ENCODE data around the gene TMEM135.

The TMEM135 gene

GRCh38 chr11:87046824-87047223 is 9.1 kb downstream of the TMEM135 start:
- Histone ChIP-seq H3K9ac (ENCODE audit: low read depth, low read length) (no peak overlapping the region), H3K9me3 (replicated peaks; ENCODE audit: low read length) (no peaks in the 10 kb centered on the region), H3K27me3 (ENCODE audit: control insufficient read depth, insufficient read depth, low read length) (no peaks in the 10 kb centered on the region), H3K4me2 (ENCODE audit: low read length) (no peak overlapping the region), H3K4me1 (ENCODE audit: control insufficient read depth, insufficient read depth, low read length) (no peaks in the 10 kb centered on the region), H3K4me3 (ENCODE audit: low read length) (no peak overlapping the region), H3K36me3 (ENCODE audit: insufficient read depth, low read length) (no peaks in the 10 kb centered on the region)

- Histone ChIP-seq H3K27me3 (ENCODE audit: control insufficient read depth, insufficient read depth, low read length) (no peaks in the 10 kb centered on the region), H3K4me2 (ENCODE audit: low read length) (no peak overlapping the region), H3K4me1 (ENCODE audit: control insufficient read depth, insufficient read depth, low read length) (no peaks in the 10 kb centered on the region), H3K36me3 (ENCODE audit: insufficient read depth, low read length) (no peaks in the 10 kb centered on the region), H3K9me3 (replicated peaks; ENCODE audit: low read length) (no peaks in the 10 kb centered on the region), H3K9ac (ENCODE audit: low read depth, low read length) (no peak overlapping the region), H3K4me3 (ENCODE audit: low read length) (no peak overlapping the region)
Measured at GRCh38 chr11:87056091-87056490, 18.4 kb downstream of the TMEM135 start.

- Histone ChIP-seq H3K9ac (ENCODE audit: low read depth, low read length) (no peak overlapping the region), H3K9me3 (replicated peaks; ENCODE audit: low read length) (no peaks in the 10 kb centered on the region), H3K4me3 (ENCODE audit: low read length) (no peak overlapping the region), H3K4me1 (ENCODE audit: control insufficient read depth, insufficient read depth, low read length) (no peaks in the 10 kb centered on the region), H3K27me3 (ENCODE audit: control insufficient read depth, insufficient read depth, low read length) (no peaks in the 10 kb centered on the region), H3K4me2 (ENCODE audit: low read length) (no peak overlapping the region), H3K36me3 (ENCODE audit: insufficient read depth, low read length) (no peaks in the 10 kb centered on the region)
Measured at GRCh38 chr11:87057749-87058148, 20.0 kb downstream of the TMEM135 start.

GRCh38 chr11:87059596-87060390 is 22.1 kb downstream of the TMEM135 start:
- Histone ChIP-seq H3K4me1 (ENCODE audit: control insufficient read depth, insufficient read depth, low read length) (no peaks in the 10 kb centered on the region), H3K4me2 (ENCODE audit: low read length) (no peak overlapping the region), H3K9me3 (replicated peaks; ENCODE audit: low read length) (no peaks in the 10 kb centered on the region), H3K4me3 (ENCODE audit: low read length) (no peak overlapping the region), H3K36me3 (ENCODE audit: insufficient read depth, low read length) (no peaks in the 10 kb centered on the region), H3K9ac (ENCODE audit: low read depth, low read length) (no peak overlapping the region), H3K27me3 (ENCODE audit: control insufficient read depth, insufficient read depth, low read length) (no peaks in the 10 kb centered on the region)

- Histone ChIP-seq H3K4me1 (ENCODE audit: control insufficient read depth, insufficient read depth, low read length) (no peaks in the 10 kb centered on the region), H3K36me3 (ENCODE audit: insufficient read depth, low read length) (no peaks in the 10 kb centered on the region), H3K27me3 (ENCODE audit: control insufficient read depth, insufficient read depth, low read length) (no peaks in the 10 kb centered on the region), H3K9me3 (replicated peaks; ENCODE audit: low read length) (no peaks in the 10 kb centered on the region), H3K4me2 (ENCODE audit: low read length) (no peak overlapping the region), H3K4me3 (ENCODE audit: low read length) (no peak overlapping the region), H3K9ac (ENCODE audit: low read depth, low read length) (no peak overlapping the region)
Measured at GRCh38 chr11:87061766-87062165, 24.0 kb downstream of the TMEM135 start.

- no peak overlapping the region for H3K4me2 ChIP-seq (ENCODE audit: low read length)
- H3K36me3 ChIP-seq (ENCODE audit: insufficient read depth, low read length) = no peaks in the 10 kb centered on the region
Measured at GRCh38 chr11:87063982-87064381, 26.2 kb downstream of the TMEM135 start.

GRCh38 chr11:87072787-87073186 is 35.1 kb downstream of the TMEM135 start:
- H3K36me3 ChIP-seq (ENCODE audit: insufficient read depth, low read length) = no peaks in the 10 kb centered on the region

More at GRCh38 chr11:87063982-87064381, 26.2 kb downstream of the TMEM135 start:
- Histone ChIP-seq H3K27me3 (ENCODE audit: control insufficient read depth, insufficient read depth, low read length) (no peaks in the 10 kb centered on the region), H3K4me3 (ENCODE audit: low read length) (no peak overlapping the region), H3K9ac (ENCODE audit: low read depth, low read length) (no peak overlapping the region), H3K4me1 (ENCODE audit: control insufficient read depth, insufficient read depth, low read length) (no peaks in the 10 kb centered on the region), H3K9me3 (replicated peaks; ENCODE audit: low read length) (no peaks in the 10 kb centered on the region)

GRCh38 chr11:87076260-87076783 is 38.6 kb downstream of the TMEM135 start:
- Histone ChIP-seq H3K9me3 (replicated peaks; ENCODE audit: low read length) (no peaks in the 10 kb centered on the region), H3K36me3 (ENCODE audit: insufficient read depth, low read length) (no peaks in the 10 kb centered on the region), H3K4me1 (ENCODE audit: control insufficient read depth, insufficient read depth, low read length) (no peaks in the 10 kb centered on the region), H3K9ac (ENCODE audit: low read depth, low read length) (no peak overlapping the region), H3K4me3 (ENCODE audit: low read length) (no peak overlapping the region), H3K27me3 (ENCODE audit: control insufficient read depth, insufficient read depth, low read length) (no peaks in the 10 kb centered on the region), H3K4me2 (ENCODE audit: low read length) (no peak overlapping the region)

More at GRCh38 chr11:87072787-87073186, 35.1 kb downstream of the TMEM135 start:
- Histone ChIP-seq H3K4me1 (ENCODE audit: control insufficient read depth, insufficient read depth, low read length) (no peaks in the 10 kb centered on the region), H3K9ac (ENCODE audit: low read depth, low read length) (no peak overlapping the region), H3K4me2 (ENCODE audit: low read length) (no peak overlapping the region), H3K9me3 (replicated peaks; ENCODE audit: low read length) (no peaks in the 10 kb centered on the region), H3K27me3 (ENCODE audit: control insufficient read depth, insufficient read depth, low read length) (no peaks in the 10 kb centered on the region), H3K4me3 (ENCODE audit: low read length) (no peak overlapping the region)

- no peaks in the 10 kb centered on the region for H3K9me3 ChIP-seq (replicated peaks; ENCODE audit: low read length)
- no peak overlapping the region for H3K9ac ChIP-seq (ENCODE audit: low read depth, low read length)
- H3K4me2 ChIP-seq (ENCODE audit: low read length) = no peak overlapping the region
- H3K27me3 ChIP-seq (ENCODE audit: control insufficient read depth, insufficient read depth, low read length) = no peaks in the 10 kb centered on the region
- no peaks in the 10 kb centered on the region for H3K4me1 ChIP-seq (ENCODE audit: control insufficient read depth, insufficient read depth, low read length)
- H3K4me3 ChIP-seq (ENCODE audit: low read length) = no peak overlapping the region
- H3K36me3 ChIP-seq (ENCODE audit: insufficient read depth, low read length) = no peaks in the 10 kb centered on the region
Measured at GRCh38 chr11:87076874-87077429, 39.2 kb downstream of the TMEM135 start.

GRCh38 chr11:87081358-87081757 is 43.6 kb downstream of the TMEM135 start:
- H3K36me3 ChIP-seq (ENCODE audit: insufficient read depth, low read length) = no peaks in the 10 kb centered on the region
- H3K9me3 ChIP-seq (replicated peaks; ENCODE audit: low read length) = no peaks in the 10 kb centered on the region
- H3K4me3 ChIP-seq (ENCODE audit: low read length) = no peak overlapping the region
- no peaks in the 10 kb centered on the region for H3K4me1 ChIP-seq (ENCODE audit: control insufficient read depth, insufficient read depth, low read length)
- H3K9ac ChIP-seq (ENCODE audit: low read depth, low read length) = no peak overlapping the region
- H3K27me3 ChIP-seq (ENCODE audit: control insufficient read depth, insufficient read depth, low read length) = no peaks in the 10 kb centered on the region
- H3K4me2 ChIP-seq (ENCODE audit: low read length) = no peak overlapping the region

GRCh38 chr11:87082590-87082989 is 44.9 kb downstream of the TMEM135 start:
- Histone ChIP-seq H3K4me1 (ENCODE audit: control insufficient read depth, insufficient read depth, low read length) (no peaks in the 10 kb centered on the region), H3K4me2 (ENCODE audit: low read length) (no peak overlapping the region), H3K27me3 (ENCODE audit: control insufficient read depth, insufficient read depth, low read length) (no peaks in the 10 kb centered on the region), H3K4me3 (ENCODE audit: low read length) (no peak overlapping the region), H3K9me3 (replicated peaks; ENCODE audit: low read length) (no peaks in the 10 kb centered on the region), H3K9ac (ENCODE audit: low read depth, low read length) (no peak overlapping the region), H3K36me3 (ENCODE audit: insufficient read depth, low read length) (no peaks in the 10 kb centered on the region)

GRCh38 chr11:87083029-87083428 is 45.3 kb downstream of the TMEM135 start:
- H3K9me3 ChIP-seq (replicated peaks; ENCODE audit: low read length) = no peaks in the 10 kb centered on the region

More at GRCh38 chr11:87083029-87083428, 45.3 kb downstream of the TMEM135 start:
- no peak overlapping the region for H3K4me3 ChIP-seq (ENCODE audit: low read length)
- H3K36me3 ChIP-seq (ENCODE audit: insufficient read depth, low read length) = no peaks in the 10 kb centered on the region
- H3K9ac ChIP-seq (ENCODE audit: low read depth, low read length) = no peak overlapping the region
- no peak overlapping the region for H3K4me2 ChIP-seq (ENCODE audit: low read length)
- no peaks in the 10 kb centered on the region for H3K4me1 ChIP-seq (ENCODE audit: control insufficient read depth, insufficient read depth, low read length)
- H3K27me3 ChIP-seq (ENCODE audit: control insufficient read depth, insufficient read depth, low read length) = no peaks in the 10 kb centered on the region
